Measurements from ENCODE around the gene DLEC1. TPM values are rescaled to one million over a fixed set of nuclear protein-coding genes. Genes with fewer than 3 reads are reported as not detected.

DLEC1 gene
- total RNA-seq, 1 donor from 2014 or later, result 0.54 TPM

DNA sequence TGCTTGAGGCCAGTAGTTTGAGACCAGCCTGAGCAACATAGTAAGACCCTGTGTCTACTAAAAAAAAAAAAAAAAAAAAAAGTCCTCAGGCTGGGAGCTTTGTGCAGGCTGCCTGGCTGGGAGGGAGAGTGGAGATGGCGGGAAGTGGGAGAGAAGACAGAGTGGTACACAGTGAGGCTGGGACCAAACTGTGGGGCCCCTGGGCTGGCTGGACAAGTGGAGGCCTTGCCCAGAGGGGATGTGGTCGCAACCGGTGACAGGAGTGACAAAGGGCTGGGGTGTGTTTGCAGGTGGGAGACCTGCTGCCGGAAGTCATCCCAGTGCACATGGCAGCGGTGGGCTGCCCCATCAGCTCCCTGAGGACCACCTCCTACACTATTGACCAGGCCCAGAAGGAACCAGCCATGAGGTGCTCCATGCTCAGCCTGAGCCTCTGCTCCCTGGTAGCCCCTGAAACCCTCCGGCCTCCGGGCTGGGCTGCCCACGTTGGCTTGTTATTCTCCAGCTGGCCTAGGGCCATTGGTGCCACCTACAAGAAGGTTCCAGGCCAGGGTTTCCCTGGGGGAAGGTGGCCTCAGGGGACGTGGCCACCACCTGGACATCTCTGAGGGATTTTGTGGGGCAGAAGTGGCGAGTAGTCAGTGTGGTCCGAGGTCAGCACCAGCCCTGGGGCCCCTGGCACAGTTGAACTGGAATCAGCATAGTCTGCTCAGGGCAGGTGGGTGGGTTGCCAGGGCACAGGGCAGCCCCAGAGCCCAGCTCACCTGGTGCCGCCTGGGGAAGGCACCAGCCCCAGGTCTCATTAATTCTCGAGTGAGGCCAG, 75.3 kb downstream of the DLEC1 start:
- peaks cover 5% of the 10 kb centered on the region for H3K36me3 Mint-ChIP-seq (ENCODE audit: low read depth)
- no peaks in the 10 kb centered on the region for H3K9me3 Mint-ChIP-seq
- intact Hi-C loops (cut with micrococcal nuclease), result no loop called here
- no peaks in the 10 kb centered on the region for H3K27me3 Mint-ChIP-seq
- H3K4me3 Mint-ChIP-seq, result no peak overlapping the region
- no peak overlapping the region for H3K27ac Mint-ChIP-seq
- no peak for DNase-seq
- H3K4me1 Mint-ChIP-seq, result peaks cover 7% of the 10 kb centered on the region

GRCh38 chr3:38114875-38115644, 76.1 kb downstream of the DLEC1 start:
- Mint-ChIP-seq H3K9me3 (no peaks in the 10 kb centered on the region), H3K27ac (no peak overlapping the region), H3K27me3 (no peaks in the 10 kb centered on the region), H3K4me3 (no peak overlapping the region), H3K36me3 (ENCODE audit: low read depth) (peaks cover 7% of the 10 kb centered on the region), H3K4me1 (peaks cover 7% of the 10 kb centered on the region)
- no peak for DNase-seq
- intact Hi-C loops (cut with micrococcal nuclease), result no loop called here

- peaks cover 7% of the 10 kb centered on the region for H3K4me1 Mint-ChIP-seq
- H3K4me3 Mint-ChIP-seq, result no peak overlapping the region
- intact Hi-C loops (cut with micrococcal nuclease), result no loop called here
- DNase-seq, result no peak
- no peak overlapping the region for H3K27ac Mint-ChIP-seq
- H3K9me3 Mint-ChIP-seq, result no peaks in the 10 kb centered on the region
- no peaks in the 10 kb centered on the region for H3K27me3 Mint-ChIP-seq
- H3K36me3 Mint-ChIP-seq (ENCODE audit: low read depth), result peaks cover 13% of the 10 kb centered on the region
These were observed 76.8 kb downstream of the DLEC1 start for GRCh38 chr3:38115645-38116427.

GRCh38 chr3:38116471-38117162, 77.6 kb downstream of the DLEC1 start:
- Mint-ChIP-seq H3K4me3 (no peak overlapping the region), H3K27me3 (no peaks in the 10 kb centered on the region), H3K9me3 (no peaks in the 10 kb centered on the region), H3K36me3 (ENCODE audit: low read depth) (peaks cover 16% of the 10 kb centered on the region), H3K27ac (no peak overlapping the region), H3K4me1 (peaks cover 7% of the 10 kb centered on the region)
- DNase-seq, result no peak
- intact Hi-C loops (cut with micrococcal nuclease), result no loop called here

GRCh38 chr3:38117163-38117716, 78.2 kb downstream of the DLEC1 start:
- peaks cover 7% of the 10 kb centered on the region for H3K4me1 Mint-ChIP-seq
- no peaks in the 10 kb centered on the region for H3K9me3 Mint-ChIP-seq
- no peaks in the 10 kb centered on the region for H3K27me3 Mint-ChIP-seq
- intact Hi-C loops (cut with micrococcal nuclease), result no loop called here
- H3K36me3 Mint-ChIP-seq (ENCODE audit: low read depth), result peaks cover 16% of the 10 kb centered on the region
- no peak overlapping the region for H3K27ac Mint-ChIP-seq
- no peak for DNase-seq
- H3K4me3 Mint-ChIP-seq, result no peak overlapping the region

DNA sequence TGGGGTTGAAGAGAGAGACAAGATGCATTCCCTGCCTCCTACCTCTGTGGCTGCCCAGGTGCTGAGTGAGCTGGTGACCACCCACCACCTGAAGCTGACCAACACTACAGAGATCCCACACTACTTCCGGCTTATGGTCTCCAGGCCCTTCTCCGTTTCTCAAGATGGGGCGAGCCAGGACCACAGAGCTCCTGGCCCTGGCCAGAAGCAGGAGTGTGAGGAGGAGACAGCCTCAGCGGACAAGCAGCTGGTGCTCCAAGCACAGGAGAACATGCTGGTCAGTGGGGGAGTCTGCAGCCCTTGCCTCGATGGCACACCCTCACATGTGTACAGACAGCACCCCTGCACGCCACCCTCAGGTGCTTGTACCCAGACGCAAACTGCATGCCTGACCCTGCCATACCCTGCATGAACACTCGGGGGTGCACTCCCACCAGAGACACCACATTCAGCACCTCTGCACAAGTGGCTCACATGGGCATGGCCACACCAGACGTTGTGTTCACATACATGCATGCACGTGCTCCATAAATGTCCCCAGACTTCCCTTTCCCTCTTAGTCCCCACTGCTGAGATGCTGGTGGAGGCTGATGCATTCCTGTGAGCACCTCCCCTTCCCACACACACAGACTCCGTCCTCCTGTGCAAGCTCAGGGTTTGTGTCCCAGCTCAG, 78.9 kb downstream of the DLEC1 start:
- H3K4me1 Mint-ChIP-seq, result peaks cover 9% of the 10 kb centered on the region
- no peaks in the 10 kb centered on the region for H3K9me3 Mint-ChIP-seq
- peak; percentile 92 for DNase-seq
- intact Hi-C loops (cut with micrococcal nuclease), result loop anchor here (1.0 kb wide), 2 partner anchors 228 to 362 kb away; partner anchors contain the start of gene XYLB
- no peak overlapping the region for H3K4me3 Mint-ChIP-seq
- H3K27ac Mint-ChIP-seq, result no peak overlapping the region
- no peaks in the 10 kb centered on the region for H3K27me3 Mint-ChIP-seq
- peaks cover 22% of the 10 kb centered on the region for H3K36me3 Mint-ChIP-seq (ENCODE audit: low read depth)

DNA sequence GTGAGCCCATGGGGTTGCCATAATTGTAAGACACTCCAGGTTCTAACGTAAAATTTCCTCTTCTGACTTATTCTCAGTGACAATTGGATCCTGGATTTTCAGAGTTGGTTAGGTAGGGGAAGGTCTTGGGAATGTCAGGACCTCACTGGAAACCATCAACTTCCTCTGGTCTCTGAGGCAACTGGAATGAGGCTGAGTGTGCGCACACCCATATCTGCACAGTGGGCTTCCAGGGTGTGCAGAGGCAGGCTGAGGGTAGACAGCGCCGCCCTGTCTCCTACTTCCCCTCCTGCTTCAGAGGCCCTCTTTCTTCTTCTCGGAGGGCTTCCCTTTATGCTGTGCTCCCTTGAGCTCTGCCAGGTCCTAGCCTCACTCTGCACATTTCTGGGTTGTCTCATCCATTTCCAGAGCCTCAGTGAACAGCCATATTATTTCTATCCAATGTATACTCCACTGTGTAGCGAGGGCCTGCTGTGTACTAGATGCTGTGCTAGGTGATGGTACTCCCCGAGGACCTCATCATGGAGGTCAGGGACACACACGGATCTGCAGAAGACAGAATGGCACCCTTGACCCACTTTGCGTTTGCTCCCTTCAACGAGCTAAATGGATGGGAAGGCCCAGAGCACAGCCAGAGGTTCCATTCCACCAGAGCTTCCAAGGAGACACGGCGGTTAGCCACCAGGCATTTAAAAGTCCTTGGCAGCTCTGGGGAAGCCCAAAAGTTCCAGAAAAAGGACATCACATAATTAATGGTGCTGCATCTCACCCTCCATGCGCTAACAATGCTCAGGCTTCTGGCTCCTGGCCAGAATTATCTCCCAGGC, 79.6 kb downstream of the DLEC1 start:
- no peak overlapping the region for H3K4me3 Mint-ChIP-seq
- no peaks in the 10 kb centered on the region for H3K27me3 Mint-ChIP-seq
- H3K27ac Mint-ChIP-seq, result no peak overlapping the region
- H3K36me3 Mint-ChIP-seq (ENCODE audit: low read depth), result peaks cover 27% of the 10 kb centered on the region
- intact Hi-C loops (cut with micrococcal nuclease), result loop anchor here (1.0 kb wide), 2 partner anchors 228 to 362 kb away; partner anchors contain the start of gene XYLB
- H3K4me1 Mint-ChIP-seq, result peaks cover 9% of the 10 kb centered on the region
- no peaks in the 10 kb centered on the region for H3K9me3 Mint-ChIP-seq
- DNase-seq, result no peak

DNA sequence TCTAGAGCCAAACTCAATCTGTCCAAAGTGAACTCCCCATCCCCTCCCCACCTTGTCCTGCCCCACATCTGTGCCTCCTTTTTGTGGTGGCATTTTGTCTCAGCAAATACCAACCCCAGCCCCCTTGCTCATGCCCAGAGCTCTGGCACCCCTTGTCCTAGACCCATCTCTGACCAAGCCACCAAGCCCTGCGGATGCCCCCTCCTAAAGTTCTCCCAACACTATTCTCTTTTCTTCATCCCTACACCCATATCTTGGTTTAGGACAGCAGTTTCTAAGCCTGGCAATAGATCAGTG, 80.2 kb downstream of the DLEC1 start:
- Mint-ChIP-seq H3K36me3 (ENCODE audit: low read depth) (peaks cover 27% of the 10 kb centered on the region), H3K4me3 (no peak overlapping the region), H3K4me1 (peaks cover 9% of the 10 kb centered on the region), H3K27ac (no peak overlapping the region), H3K27me3 (no peaks in the 10 kb centered on the region), H3K9me3 (no peaks in the 10 kb centered on the region)
- no peak for DNase-seq
- intact Hi-C loops (cut with micrococcal nuclease), result no loop called here

- H3K27me3 Mint-ChIP-seq, result no peaks in the 10 kb centered on the region
- intact Hi-C loops (cut with micrococcal nuclease), result no loop called here
- H3K27ac Mint-ChIP-seq, result no peak overlapping the region
- no peak overlapping the region for H3K4me3 Mint-ChIP-seq
- H3K9me3 Mint-ChIP-seq, result no peaks in the 10 kb centered on the region
- DNase-seq, result no peak
- peaks cover 31% of the 10 kb centered on the region for H3K36me3 Mint-ChIP-seq (ENCODE audit: low read depth)
- H3K4me1 Mint-ChIP-seq, result peaks cover 9% of the 10 kb centered on the region
These were observed 81.0 kb downstream of the DLEC1 start for GRCh38 chr3:38119821-38120692.

- Mint-ChIP-seq H3K4me3 (no peak overlapping the region), H3K27ac (peak overlapping the region; percentile 34), H3K4me1 (peaks cover 8% of the 10 kb centered on the region), H3K9me3 (no peaks in the 10 kb centered on the region), H3K36me3 (ENCODE audit: low read depth) (peaks cover 39% of the 10 kb centered on the region), H3K27me3 (no peaks in the 10 kb centered on the region)
- intact Hi-C loops (cut with micrococcal nuclease), result no loop called here
- DNase-seq, result no peak
These were observed 81.9 kb downstream of the DLEC1 start for GRCh38 chr3:38120693-38121450.

GRCh38 chr3:38121451-38121831, 82.4 kb downstream of the DLEC1 start:
- DNase-seq, result no peak
- H3K36me3 Mint-ChIP-seq (ENCODE audit: low read depth), result peaks cover 42% of the 10 kb centered on the region
- intact Hi-C loops (cut with micrococcal nuclease), result no loop called here

More at GRCh38 chr3:38121451-38121831, 82.4 kb downstream of the DLEC1 start:
- no peaks in the 10 kb centered on the region for H3K9me3 Mint-ChIP-seq
- H3K4me3 Mint-ChIP-seq, result no peak overlapping the region
- no peaks in the 10 kb centered on the region for H3K27me3 Mint-ChIP-seq
- no peak overlapping the region for H3K27ac Mint-ChIP-seq
- H3K4me1 Mint-ChIP-seq, result peaks cover 7% of the 10 kb centered on the region
